ENCODE measurements around the gene ASB7.
"Not testable (repeated sequence)": the region's sequence is repeated elsewhere in the genome, so short reads cannot be mapped to it uniquely, and the experiment has no call there.

Gene ASB7

GRCh38 chr15:100602064-100602822 lies at the start of gene ASB7, which contains the start of gene LINS1:
ASB7 (plus strand) TSS chr15:100602589; CDS start chr15:100612217, 9,628 bp downstream.
LINS1 (minus strand) TSS chr15:100602184; CDS start chr15:100580842, 21,342 bp downstream.
- peak; percentile 96 to 98 for DNase-seq (ENCODE audit: low read depth in 2 of 2)

GRCh38 chr15:100553468-100553867 lies 48.9 kb upstream of the ASB7 start:
- no peak for DNase-seq (ENCODE audit: low read depth in 2 of 2)

GRCh38 chr15:100558771-100559254 lies 43.6 kb upstream of the ASB7 start:
- DNase-seq (ENCODE audit: low read depth in 2 of 2), result no peak

- DNase-seq (ENCODE audit: low read depth in 2 of 2), result no peak
Measured at GRCh38 chr15:100559330-100559729, 43.1 kb upstream of the ASB7 start.

GRCh38 chr15:100560323-100560722 lies 42.1 kb upstream of the ASB7 start:
- no peak for DNase-seq (ENCODE audit: low read depth in 2 of 2)

GRCh38 chr15:100565591-100565990 lies 36.8 kb upstream of the ASB7 start:
- no peak for DNase-seq (ENCODE audit: low read depth in 2 of 2)

- DNase-seq (ENCODE audit: low read depth in 2 of 2), result no peak
Measured at GRCh38 chr15:100566850-100567628, 35.4 kb upstream of the ASB7 start.

- DNase-seq (ENCODE audit: low read depth in 2 of 2), result no peak
Measured at GRCh38 chr15:100569391-100569790, 33.0 kb upstream of the ASB7 start.

GRCh38 chr15:100570275-100570674 lies 32.1 kb upstream of the ASB7 start:
- no peak for DNase-seq (ENCODE audit: low read depth in 2 of 2)

- DNase-seq (ENCODE audit: low read depth in 2 of 2), result no peak
Measured at GRCh38 chr15:100570735-100571313, 31.6 kb upstream of the ASB7 start.

- no peak for DNase-seq (ENCODE audit: low read depth in 2 of 2)
Measured at GRCh38 chr15:100571592-100572167, 30.7 kb upstream of the ASB7 start.

- DNase-seq (ENCODE audit: low read depth in 2 of 2), result no peak
Measured at GRCh38 chr15:100572362-100572983, 29.9 kb upstream of the ASB7 start.

GRCh38 chr15:100573526-100573925 lies 28.9 kb upstream of the ASB7 start:
- DNase-seq (ENCODE audit: low read depth in 2 of 2), result no peak

- DNase-seq (ENCODE audit: low read depth in 2 of 2), result no peak
Measured at GRCh38 chr15:100580414-100580813, 22.0 kb upstream of the ASB7 start.

GRCh38 chr15:100588638-100589242 lies 13.6 kb upstream of the ASB7 start:
- no peak for DNase-seq (ENCODE audit: low read depth in 2 of 2)

- not testable (repeated sequence) for DNase-seq (ENCODE audit: low read depth in 2 of 2)
Measured at GRCh38 chr15:100591163-100591562, 11.2 kb upstream of the ASB7 start.

GRCh38 chr15:100591835-100592234 lies 10.6 kb upstream of the ASB7 start:
- DNase-seq (ENCODE audit: low read depth in 2 of 2), result no peak

GRCh38 chr15:100592898-100593297 lies 9.5 kb upstream of the ASB7 start:
- no peak for DNase-seq (ENCODE audit: low read depth in 2 of 2)

GRCh38 chr15:100593431-100593830 lies 9.0 kb upstream of the ASB7 start:
- DNase-seq (ENCODE audit: low read depth in 2 of 2), result no peak

- no peak for DNase-seq (ENCODE audit: low read depth in 2 of 2)
Measured at GRCh38 chr15:100595964-100596363, 6.4 kb upstream of the ASB7 start.

- DNase-seq (ENCODE audit: low read depth in 2 of 2), result peak; percentile 72 to 90
Measured at GRCh38 chr15:100596792-100597191, 5.6 kb upstream of the ASB7 start.

All from stimulated activated CD4-positive, alpha-beta T cell treated with anti-CD3 and anti-CD28 coated beads, Interleukin-1b, Interleukin-23, amount 100 ng/mL, for 1 hour (primary cell).